ENCODE data around the gene EXOC6. TPM values are rescaled to one million over a fixed set of nuclear protein-coding genes. Genes with fewer than 3 reads are reported as not detected.
A peak's percentile ranks its signal among the peaks of the same experiment; 100 is the strongest.

Gene EXOC6
- total RNA-seq, 6 experiments from 2014 or later = 5.5 to 15.6 (median 9.9) TPM

DNA sequence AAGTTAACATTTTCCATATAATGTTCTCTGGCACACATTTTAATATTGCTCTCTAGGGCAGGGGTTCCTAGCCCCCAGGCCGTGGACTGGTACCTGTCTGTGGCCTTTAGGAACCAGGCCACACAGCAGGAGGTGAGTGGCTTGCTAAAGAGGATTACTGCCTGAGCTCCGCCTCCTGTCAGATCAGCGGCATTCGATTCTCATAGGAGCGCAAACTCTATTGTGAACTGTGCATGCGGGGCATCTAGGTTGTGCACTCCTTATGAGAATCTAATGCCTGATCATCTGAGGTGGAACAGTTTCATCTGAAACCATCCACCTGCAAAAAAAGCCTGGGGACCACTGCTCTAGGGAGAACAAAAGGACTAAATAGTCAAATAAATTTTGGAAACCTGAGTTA lies 65.7 kb downstream of the EXOC6 start:
- Histone ChIP-seq H3K27ac (no peak overlapping the region), H3K4me3 (no peak overlapping the region), H3K36me3 (no peaks in the 10 kb centered on the region), H3K9me3 (no peaks in the 10 kb centered on the region), H3K4me1 (no peaks in the 10 kb centered on the region), H3K27me3 (no peaks in the 10 kb centered on the region)
- no peak for TF ChIP-seq POLR2A (IDR thresholded peaks at IDR 0.05)
- TF ChIP-seq, protein P1, sequence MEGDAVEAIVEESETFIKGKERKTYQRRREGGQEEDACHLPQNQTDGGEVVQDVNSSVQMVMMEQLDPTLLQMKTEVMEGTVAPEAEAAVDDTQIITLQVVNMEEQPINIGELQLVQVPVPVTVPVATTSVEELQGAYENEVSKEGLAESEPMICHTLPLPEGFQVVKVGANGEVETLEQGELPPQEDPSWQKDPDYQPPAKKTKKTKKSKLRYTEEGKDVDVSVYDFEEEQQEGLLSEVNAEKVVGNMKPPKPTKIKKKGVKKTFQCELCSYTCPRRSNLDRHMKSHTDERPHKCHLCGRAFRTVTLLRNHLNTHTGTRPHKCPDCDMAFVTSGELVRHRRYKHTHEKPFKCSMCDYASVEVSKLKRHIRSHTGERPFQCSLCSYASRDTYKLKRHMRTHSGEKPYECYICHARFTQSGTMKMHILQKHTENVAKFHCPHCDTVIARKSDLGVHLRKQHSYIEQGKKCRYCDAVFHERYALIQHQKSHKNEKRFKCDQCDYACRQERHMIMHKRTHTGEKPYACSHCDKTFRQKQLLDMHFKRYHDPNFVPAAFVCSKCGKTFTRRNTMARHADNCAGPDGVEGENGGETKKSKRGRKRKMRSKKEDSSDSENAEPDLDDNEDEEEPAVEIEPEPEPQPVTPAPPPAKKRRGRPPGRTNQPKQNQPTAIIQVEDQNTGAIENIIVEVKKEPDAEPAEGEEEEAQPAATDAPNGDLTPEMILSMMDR (IDR thresholded peaks at IDR 0.05) = no peak
- ATAC-seq = no peak
- no peak for DNase-seq
- 100% methylated on average over 1 of the region's 6 CpGs for WGBS (ENCODE audit: insufficient coverage, low coverage, low lambda C conversion rate, missing lambda C conversion rate)
- intact Hi-C loops (cut with DNase I) = no loop called here

DNA sequence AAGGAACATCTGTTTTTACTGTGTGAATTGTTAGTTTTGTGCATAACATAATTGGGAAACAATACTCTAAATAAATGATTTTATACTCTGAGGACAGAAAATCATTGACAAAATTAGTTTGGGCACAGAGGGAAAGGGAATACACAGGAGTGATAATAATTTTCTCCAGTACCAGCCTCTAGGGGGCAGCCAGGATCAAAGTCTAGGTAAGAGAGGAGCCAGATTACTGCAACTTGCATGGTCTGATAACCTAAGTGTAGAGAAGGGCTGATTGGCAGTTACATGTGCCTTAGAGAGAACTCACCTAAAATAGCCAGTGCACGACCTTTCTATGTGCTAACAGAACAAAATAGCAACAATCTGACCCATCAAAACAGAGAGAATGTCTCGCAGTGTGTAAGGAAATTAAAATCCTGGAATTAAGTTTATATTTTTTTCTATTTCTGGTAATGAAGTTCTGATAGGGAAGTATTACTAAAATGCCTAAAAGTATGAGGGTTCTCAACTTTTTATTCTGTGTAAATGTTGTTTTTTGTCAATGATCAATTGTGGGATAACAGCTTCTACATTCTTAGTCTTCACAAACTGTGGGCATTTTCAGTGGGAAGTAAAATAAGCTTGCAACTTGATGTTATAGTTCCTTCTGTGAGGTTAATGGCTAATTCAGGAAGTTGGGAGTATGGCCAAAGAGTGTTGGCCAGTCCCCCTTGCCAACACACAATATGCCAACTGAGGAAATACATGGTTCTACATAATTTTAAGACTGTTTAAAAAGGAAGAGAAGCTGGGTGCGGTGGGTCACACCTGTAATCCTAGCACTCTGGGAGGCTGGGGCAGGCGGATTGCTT lies 66.4 kb downstream of the EXOC6 start:
- Histone ChIP-seq H3K27ac (no peak overlapping the region), H3K27me3 (no peaks in the 10 kb centered on the region), H3K4me1 (no peaks in the 10 kb centered on the region), H3K9me3 (no peaks in the 10 kb centered on the region), H3K36me3 (no peaks in the 10 kb centered on the region), H3K4me3 (no peak overlapping the region)
- ATAC-seq (peak; percentile 88 to 93 (median 92)), DNase-seq (peak in 2 of 3 donors; percentile 27 to 61)
- intact Hi-C loops (cut with DNase I) = no loop called here
- WGBS (ENCODE audit: insufficient coverage, low coverage, low lambda C conversion rate, missing lambda C conversion rate) = 74% methylated on average over 4 of the region's 4 CpGs
- TF ChIP-seq, protein P1 (IDR thresholded peaks at IDR 0.05) = peak; percentile 60 to 74 (median 67)
- TF ChIP-seq POLR2A (IDR thresholded peaks at IDR 0.05) = no peak

DNA sequence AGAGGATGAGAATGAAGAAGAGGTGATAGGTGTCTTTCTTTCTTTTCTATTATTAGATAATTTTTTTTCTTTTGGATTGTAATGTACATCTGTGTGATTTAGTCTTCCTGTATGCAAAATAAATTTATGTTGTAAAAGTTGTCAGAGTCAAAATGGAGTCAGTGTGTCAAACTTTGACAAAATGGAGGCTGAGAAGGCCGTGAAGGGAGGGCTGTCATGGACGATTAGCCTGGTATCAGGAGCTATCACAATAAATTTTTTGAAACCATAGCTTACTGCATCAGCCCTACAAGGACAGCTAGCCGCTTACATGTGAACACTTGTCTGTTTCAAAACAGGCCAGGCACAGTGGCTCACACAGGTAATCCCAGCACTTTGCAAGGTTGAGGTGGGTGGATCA lies 67.6 kb downstream of the EXOC6 start:
- H3K27ac ChIP-seq = no peak overlapping the region
- H3K4me1 ChIP-seq = no peaks in the 10 kb centered on the region
- intact Hi-C loops (cut with DNase I) = no loop called here
- H3K9me3 ChIP-seq = no peaks in the 10 kb centered on the region
- H3K27me3 ChIP-seq = no peaks in the 10 kb centered on the region
- TF ChIP-seq, protein P1 (IDR thresholded peaks at IDR 0.05) = no peak
- no peak for TF ChIP-seq POLR2A (IDR thresholded peaks at IDR 0.05)
- ATAC-seq = no peak
- H3K36me3 ChIP-seq = no peaks in the 10 kb centered on the region
- WGBS (ENCODE audit: insufficient coverage, low coverage, low lambda C conversion rate, missing lambda C conversion rate) = 93% methylated on average over 2 of the region's 3 CpGs
- DNase-seq = no peak
- no peak overlapping the region for H3K4me3 ChIP-seq

DNA sequence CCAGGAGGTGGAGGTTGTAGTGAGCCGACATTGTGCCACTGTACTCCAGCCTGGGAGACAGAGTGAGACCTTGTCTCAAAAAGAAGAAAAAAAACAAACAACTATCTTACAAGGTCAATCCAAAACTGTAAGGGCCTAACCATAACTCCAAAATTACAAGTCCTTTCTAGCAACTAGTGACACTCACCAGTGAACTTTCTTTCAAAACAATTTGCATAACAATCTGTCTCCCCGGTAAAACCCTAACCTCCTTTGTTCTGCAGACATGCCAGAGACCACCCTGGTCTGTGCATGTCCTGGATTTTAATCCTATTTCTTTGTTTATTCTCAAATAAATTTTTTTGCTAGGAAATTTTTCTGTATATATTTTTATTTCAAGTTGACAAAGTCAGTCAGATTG lies 68.1 kb downstream of the EXOC6 start:
- no peaks in the 10 kb centered on the region for H3K9me3 ChIP-seq
- H3K4me1 ChIP-seq = no peaks in the 10 kb centered on the region
- no peak overlapping the region for H3K4me3 ChIP-seq
- no peaks in the 10 kb centered on the region for H3K36me3 ChIP-seq
- intact Hi-C loops (cut with DNase I) = no loop called here
- TF ChIP-seq, protein P1 (IDR thresholded peaks at IDR 0.05) = no peak
- no peak for TF ChIP-seq POLR2A (IDR thresholded peaks at IDR 0.05)
- ATAC-seq (no peak), DNase-seq (no peak)
- H3K27me3 ChIP-seq = no peaks in the 10 kb centered on the region
- H3K27ac ChIP-seq = no peak overlapping the region
- WGBS (ENCODE audit: insufficient coverage, low coverage, low lambda C conversion rate, missing lambda C conversion rate) = 93% methylated on average over 2 of the region's 2 CpGs
